A549 (cell line): ENCODE measurements around the gene MELK.

Experiments used
- ATOH8 ChIP-seq: fragments of 250-450 bp; sonication (Bioruptor Pico); IDR thresholded peaks from 2 replicates; pipeline ENCODE4 v1.5.0; 2020; ENCODE audit warnings: low read depth, mild to moderate bottlenecking, moderate library complexity
- CHD2 ChIP-seq: fragments of 150-350 bp; IDR thresholded peaks from 2 replicates; pipeline ENCODE4 v1.6.1; 2014; ENCODE audit warnings: low read length; ENCODE audit not compliant: partially characterized antibody
- CHD4 ChIP-seq: fragments of 200-600 bp; sonication (generic); IDR thresholded peaks from 2 replicates; pipeline ENCODE4 v1.6.1; 2016; ENCODE audit warnings: antibody characterized with exemption, mild to moderate bottlenecking, borderline replicate concordance
- EP300 ChIP-seq, 2 experiments: fragments of >200 bp; sonication (Bioruptor Twin); formaldehyde crosslinking; IDR thresholded peaks; 2 replicates in 1 of 2; 3 replicates in 1 of 2; pipeline ENCODE4 v1.6.1; 2016 to 2017
- FOSL2 ChIP-seq, 2 experiments: fragments of 450-650 bp in 1 of 2; fragments of >200 bp in 1 of 2; sonication (Bioruptor Twin) in 1 of 2; formaldehyde crosslinking; IDR thresholded peaks; 2 replicates each; pipeline versions ENCODE4 v1.5.0 to v1.6.1; 2016 to 2020; ENCODE audit warnings: mild to moderate bottlenecking in 1 of 2, moderate library complexity in 1 of 2
- KDM5A ChIP-seq: fragments of 200-600 bp; sonication (generic); IDR thresholded peaks from 2 replicates; pipeline ENCODE4 v1.6.1; 2016; ENCODE audit warnings: antibody characterized with exemption, mild to moderate bottlenecking
- MAZ ChIP-seq: fragments of 150-350 bp; IDR thresholded peaks from 2 replicates; pipeline ENCODE4 v1.6.1; 2014; ENCODE audit warnings: antibody characterized with exemption, low read depth, low read length, borderline replicate concordance
- POLR2A ChIP-seq: IDR thresholded peaks from 2 replicates; pipeline ENCODE4 v1.6.1; 2012; ENCODE audit warnings: mild to moderate bottlenecking, low read length
- POLR2AphosphoS2 ChIP-seq: conservative IDR thresholded peaks from 2 replicates; pipeline ENCODE4 v1.6.1; 2012; ENCODE audit warnings: low read length, improper control_type of control experiment, inconsistent platforms
- REST ChIP-seq: fragments of 200-600 bp; sonication (generic); IDR thresholded peaks from 2 replicates; pipeline ENCODE4 v1.6.1; 2016; ENCODE audit warnings: antibody characterized with exemption, mild to moderate bottlenecking, moderate library complexity
- SMC3 ChIP-seq: fragments of >200 bp; sonication (Bioruptor Twin); formaldehyde crosslinking; IDR thresholded peaks from 3 replicates; pipeline ENCODE4 v1.6.1; 2018; ENCODE audit warnings: inconsistent platforms
- SREBF2 ChIP-seq: fragments of 450-650 bp; IDR thresholded peaks from 2 replicates; pipeline ENCODE4 v1.6.1; 2014; ENCODE audit warnings: mild to moderate bottlenecking, moderate library complexity
- TF ChIP-seq, protein P1 (sequence below): fragments of >200 bp; sonication (Bioruptor Twin); formaldehyde crosslinking; IDR thresholded peaks from 3 replicates; pipeline ENCODE4 v1.5.1; 2016

DNA sequence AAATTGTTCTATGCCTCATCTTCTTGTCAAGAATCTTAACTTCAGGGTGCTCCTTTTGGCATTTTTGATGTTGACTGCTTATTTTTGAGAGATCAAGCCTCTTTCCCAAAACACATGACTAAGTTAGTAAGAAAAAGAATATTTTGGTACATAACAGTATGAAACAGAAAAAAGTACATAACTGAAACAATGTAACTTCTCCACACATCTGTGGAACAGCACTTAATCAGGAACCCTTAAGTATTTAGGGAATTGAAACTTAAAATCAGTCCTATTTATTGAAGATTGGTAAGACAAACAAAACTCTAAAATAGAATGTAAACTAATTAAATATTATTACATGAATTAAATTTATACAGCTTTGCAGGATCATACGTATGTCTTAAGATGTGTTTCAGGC lies 103.4 kb downstream of the MELK start:
- TF ChIP-seq, protein P1, sequence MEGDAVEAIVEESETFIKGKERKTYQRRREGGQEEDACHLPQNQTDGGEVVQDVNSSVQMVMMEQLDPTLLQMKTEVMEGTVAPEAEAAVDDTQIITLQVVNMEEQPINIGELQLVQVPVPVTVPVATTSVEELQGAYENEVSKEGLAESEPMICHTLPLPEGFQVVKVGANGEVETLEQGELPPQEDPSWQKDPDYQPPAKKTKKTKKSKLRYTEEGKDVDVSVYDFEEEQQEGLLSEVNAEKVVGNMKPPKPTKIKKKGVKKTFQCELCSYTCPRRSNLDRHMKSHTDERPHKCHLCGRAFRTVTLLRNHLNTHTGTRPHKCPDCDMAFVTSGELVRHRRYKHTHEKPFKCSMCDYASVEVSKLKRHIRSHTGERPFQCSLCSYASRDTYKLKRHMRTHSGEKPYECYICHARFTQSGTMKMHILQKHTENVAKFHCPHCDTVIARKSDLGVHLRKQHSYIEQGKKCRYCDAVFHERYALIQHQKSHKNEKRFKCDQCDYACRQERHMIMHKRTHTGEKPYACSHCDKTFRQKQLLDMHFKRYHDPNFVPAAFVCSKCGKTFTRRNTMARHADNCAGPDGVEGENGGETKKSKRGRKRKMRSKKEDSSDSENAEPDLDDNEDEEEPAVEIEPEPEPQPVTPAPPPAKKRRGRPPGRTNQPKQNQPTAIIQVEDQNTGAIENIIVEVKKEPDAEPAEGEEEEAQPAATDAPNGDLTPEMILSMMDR: no peak
- no peak for TF ChIP-seq SMC3
- TF ChIP-seq SREBF2: no peak
- TF ChIP-seq POLR2A: no peak
- TF ChIP-seq FOSL2 (IDR thresholded peaks at IDR 0.05): no peak
- TF ChIP-seq FOSL2 (CRISPR knock-in tag; IDR thresholded peaks at IDR 0.05): no peak
- no peak for TF ChIP-seq CHD4
- TF ChIP-seq KDM5A: no peak
- TF ChIP-seq EP300 (IDR thresholded peaks at IDR 0.05): no peak
- TF ChIP-seq REST: no peak
- TF ChIP-seq CHD2: no peak
- no peak for TF ChIP-seq MAZ
- TF ChIP-seq POLR2AphosphoS2: no peak
- no peak for TF ChIP-seq ATOH8 (CRISPR knock-in tag)
